ENCODE results near the gene CCDC127. TPM values are rescaled to one million over a fixed set of nuclear protein-coding genes. Genes with fewer than 3 reads are reported as not detected.

Gene CCDC127
- total RNA-seq, 1 experiment from 2014 or later: 24.1 TPM

GRCh38 chr5:196350-196749, 21.6 kb downstream of the CCDC127 start:
- H2AFZ ChIP-seq: no peak overlapping the region
- peaks cover 20% of the 10 kb centered on the region for H4K20me1 ChIP-seq (ENCODE audit: insufficient read depth)
- no peaks in the 10 kb centered on the region for H3K79me2 ChIP-seq (ENCODE audit: low read depth)
- no peak overlapping the region for H3K27ac ChIP-seq
- H3K9me2 ChIP-seq (ENCODE audit: insufficient read depth): no peaks in the 10 kb centered on the region
- no peaks in the 10 kb centered on the region for H3K9me3 ChIP-seq (ENCODE audit: insufficient read depth, low read depth)
- intact Hi-C loops (cut with micrococcal nuclease; ENCODE audit: unreplicated experiment): no loop called here
- CTCF ChIA-PET: interaction anchor here (0.6 kb wide), 1 partner anchor 361 kb away, joined by 3 read pairs; no protein-coding TSS in a partner anchor
- no peaks in the 10 kb centered on the region; the same call in 1 of the 2 replicates for H3F3A ChIP-seq (ENCODE audit: insufficient read depth, low read depth)
- no peaks in the 10 kb centered on the region for H3K36me3 ChIP-seq (ENCODE audit: low read depth)
- POLR2A ChIA-PET (ENCODE audit: unreplicated experiment): no interaction called here
- TF ChIP-seq EZH2 (IDR thresholded peaks at IDR 0.05; ENCODE audit: low read depth): no peak
- no peak for TF ChIP-seq CTCF (conservative IDR thresholded peaks at IDR 0.05)
- H3K4me2 ChIP-seq: no peak overlapping the region
- DNase-seq: no peak
- BruUV-seq (replicated peaks): no TSS peak
- no peak overlapping the region for H3K4me3 ChIP-seq
- H3K4me1 ChIP-seq (replicated peaks; ENCODE audit: insufficient read depth): no peaks in the 10 kb centered on the region
- peaks cover 16% of the 10 kb centered on the region; the same call in 1 of the 2 replicates for H3K27me3 ChIP-seq (ENCODE audit: insufficient read depth, low read depth)

- Histone ChIP-seq H3K36me3 (ENCODE audit: low read depth) (no peaks in the 10 kb centered on the region), H3K4me1 (replicated peaks; ENCODE audit: insufficient read depth) (no peaks in the 10 kb centered on the region), H3K4me3 (no peak overlapping the region), H3K9me3 (ENCODE audit: insufficient read depth, low read depth) (no peaks in the 10 kb centered on the region), H3F3A (ENCODE audit: insufficient read depth, low read depth) (no peaks in the 10 kb centered on the region), H2AFZ (no peak overlapping the region), H4K20me1 (ENCODE audit: insufficient read depth) (peaks cover 20% of the 10 kb centered on the region), H3K79me2 (ENCODE audit: low read depth) (no peaks in the 10 kb centered on the region), H3K4me2 (no peak overlapping the region), H3K27ac (no peak overlapping the region), H3K9me2 (ENCODE audit: insufficient read depth) (no peaks in the 10 kb centered on the region), H3K27me3 (ENCODE audit: insufficient read depth, low read depth) (peaks cover 24% of the 10 kb centered on the region)
- DNase-seq: no peak
- intact Hi-C loops (cut with micrococcal nuclease; ENCODE audit: unreplicated experiment): no loop called here
- CTCF ChIA-PET: interaction anchor here (0.6 kb wide), 2 partner anchors 362 to 419 kb away, joined by 3 to 16 read pairs; no protein-coding TSS in a partner anchor
- TF ChIP-seq EZH2 (IDR thresholded peaks at IDR 0.05; ENCODE audit: low read depth): no peak
- 0 out of 2 replicates have a peak, but pooled peaks have one; percentile 30 for TF ChIP-seq CTCF (conservative IDR thresholded peaks at IDR 0.05)
- POLR2A ChIA-PET (ENCODE audit: unreplicated experiment): no interaction called here
- no TSS peak for BruUV-seq (replicated peaks)
Measured at GRCh38 chr5:195401-196160, 22.4 kb downstream of the CCDC127 start.

GRCh38 chr5:194603-195209, 23.2 kb downstream of the CCDC127 start:
- Histone ChIP-seq H3K9me2 (ENCODE audit: insufficient read depth) (no peaks in the 10 kb centered on the region), H3K4me3 (no peak overlapping the region), H4K20me1 (ENCODE audit: insufficient read depth) (peaks cover 11% of the 10 kb centered on the region), H3K4me2 (no peak overlapping the region), H2AFZ (no peak overlapping the region), H3K27me3 (ENCODE audit: insufficient read depth, low read depth) (peaks cover 33% of the 10 kb centered on the region), H3K4me1 (replicated peaks; ENCODE audit: insufficient read depth) (no peaks in the 10 kb centered on the region), H3F3A (ENCODE audit: insufficient read depth, low read depth) (no peaks in the 10 kb centered on the region), H3K9me3 (ENCODE audit: insufficient read depth, low read depth) (no peaks in the 10 kb centered on the region), H3K27ac (no peak overlapping the region), H3K79me2 (ENCODE audit: low read depth) (no peaks in the 10 kb centered on the region), H3K36me3 (ENCODE audit: low read depth) (no peaks in the 10 kb centered on the region)
- ChIA-PET POLR2A (ENCODE audit: unreplicated experiment) (no interaction called here), CTCF (interaction anchor here (0.6 kb wide), 2 partner anchors 150 to 420 kb away, joined by 3 to 16 read pairs; no protein-coding TSS in a partner anchor)
- intact Hi-C loops (cut with micrococcal nuclease; ENCODE audit: unreplicated experiment): no loop called here
- TF ChIP-seq EZH2 (IDR thresholded peaks at IDR 0.05; ENCODE audit: low read depth) (no peak), CTCF (conservative IDR thresholded peaks at IDR 0.05) (no peak)
- no TSS peak for BruUV-seq (replicated peaks)
- DNase-seq: no peak

Data from PC-9 (cell line).